Right lobe of liver (tissue), 4 donors: ENCODE data around the gene NWD2.

ENCODE experiments used
- CTCF ChIP-seq, 4 donors: fragments of 200-600 bp in 3 of 4; fragments of 450-650 bp in 1 of 4; IDR thresholded peaks; one replicate each; pipeline versions ENCODE4 v1.5.1 to v1.8.0; 2016 to 2022; ENCODE audit warnings: antibody characterized with exemption in 4 of 4, mild to moderate bottlenecking in 2 of 4
- POLR2A ChIP-seq: fragments of 450-650 bp; IDR thresholded peaks from one replicate; pipeline ENCODE4 v1.6.1; 2017; ENCODE audit warnings: antibody characterized with exemption, mild to moderate bottlenecking
- donor health status: DM: no; HTN: no; CAD: no.
- donor health status: DM: no; HTN: no; CAD: no.
- donor health status: DM: no; HTN: yes; CAD: no.

DNA sequence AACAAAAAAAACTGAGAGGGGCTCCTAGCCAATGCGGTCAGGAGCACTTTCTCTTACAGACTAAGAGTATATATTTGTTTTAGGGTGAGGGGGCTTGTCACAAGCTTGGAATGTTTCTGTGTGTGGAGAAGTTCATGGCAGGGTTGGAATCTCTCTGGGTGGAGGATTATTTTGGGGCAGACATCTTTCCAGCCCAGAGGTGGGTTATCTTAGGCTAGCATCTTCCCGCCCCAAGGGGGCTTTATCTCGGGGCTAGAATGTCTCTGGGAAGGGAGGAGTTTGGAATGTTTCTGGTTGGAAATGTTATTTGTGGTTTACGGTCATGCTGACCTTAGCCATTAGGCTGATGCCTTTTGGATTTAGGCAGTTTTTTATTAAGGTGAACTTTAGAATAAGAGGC, 236.0 kb downstream of the NWD2 start:
- TF ChIP-seq CTCF (IDR thresholded peaks at IDR 0.05) (no peak), POLR2A (no peak)
